NCI-H2196 treated with DMSO at 0.1 percent for 48 hours (cell line): ENCODE results near the gene SOS2.
"Not testable (repeated sequence)": the region's sequence is repeated elsewhere in the genome, so short reads cannot be mapped to it uniquely, and the experiment has no call there.

Experiments used
- DNase-seq: peaks from one replicate; lab custom pipeline; 2025; ENCODE audit not compliant: unreplicated experiment; lab: John Stamatoyannopoulos, UW

SOS2 gene

DNA sequence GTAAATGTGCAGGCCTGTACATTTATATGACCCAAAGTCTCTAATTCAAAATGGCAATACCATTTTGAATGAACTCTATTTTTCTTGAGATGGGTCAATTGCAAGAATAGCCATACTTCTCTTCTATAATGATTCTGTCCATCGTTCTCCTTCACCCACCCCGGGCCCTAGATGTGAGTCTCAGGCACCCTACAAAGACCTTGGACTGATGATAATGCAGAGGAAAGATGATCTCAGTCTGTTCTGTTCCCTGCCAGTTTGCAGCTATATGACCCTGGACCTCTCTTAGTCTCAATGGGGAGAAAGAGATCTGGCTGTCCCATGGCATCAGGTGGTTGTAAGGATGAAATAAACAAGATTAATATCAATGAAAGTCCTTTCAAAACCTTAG is 145.1 kb downstream of the SOS2 start:
- DNase-seq: no peak

DNA sequence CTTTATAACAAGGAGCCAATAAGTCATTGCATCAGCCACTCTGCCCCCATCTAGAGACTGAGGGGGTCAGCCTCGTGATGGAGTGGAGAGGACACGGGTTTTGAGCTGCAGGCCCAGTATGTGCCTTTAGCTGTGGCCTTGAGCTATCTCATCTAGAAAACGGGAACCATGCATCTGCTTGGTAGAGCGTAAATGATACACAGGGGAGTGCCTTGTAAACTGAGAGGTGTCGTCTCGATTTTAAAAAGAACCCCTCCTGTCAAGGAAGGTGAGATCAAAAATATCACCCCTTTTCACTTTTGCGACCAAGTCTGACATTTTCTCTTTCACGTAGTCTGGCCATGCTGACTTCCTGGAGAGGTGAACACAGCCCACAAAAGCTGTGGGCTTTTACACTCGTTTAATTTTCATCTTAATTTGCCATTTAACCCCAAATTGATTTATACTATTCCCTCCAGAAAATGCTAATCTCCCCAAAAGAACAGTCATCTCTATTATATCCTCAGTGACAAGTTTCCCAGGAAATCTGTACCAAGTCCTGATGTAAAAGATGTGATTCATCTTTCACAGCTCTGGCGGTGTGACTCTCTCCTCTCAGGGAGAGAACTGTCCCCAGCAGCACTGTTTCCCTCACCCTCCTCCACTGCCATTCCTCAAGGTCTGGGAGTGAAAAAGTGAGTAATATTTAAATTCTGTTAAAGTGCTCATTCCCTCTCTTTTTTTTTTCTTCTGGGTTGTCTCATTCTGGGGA is 145.6 kb downstream of the SOS2 start:
- DNase-seq: no peak

DNA sequence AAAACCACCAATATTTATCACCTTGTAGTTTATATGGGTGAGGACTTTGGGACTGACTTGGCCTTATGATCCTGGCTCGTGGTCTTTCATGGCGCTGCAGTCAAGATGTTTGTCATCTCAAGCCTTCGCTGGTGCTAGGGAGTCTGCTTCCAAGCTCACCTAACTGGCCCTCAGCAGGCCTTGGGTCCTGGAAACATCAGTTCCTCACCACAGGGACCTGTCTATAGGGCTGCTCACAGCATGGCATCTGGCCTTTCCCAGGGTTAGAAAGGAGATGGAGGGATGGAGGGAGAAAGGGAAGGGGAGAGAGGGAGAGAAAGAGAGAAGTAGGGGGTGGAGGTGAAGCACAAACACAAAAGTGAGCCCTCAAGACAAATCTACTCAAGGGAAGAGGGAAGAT is 146.7 kb downstream of the SOS2 start:
- DNase-seq: no peak

DNA sequence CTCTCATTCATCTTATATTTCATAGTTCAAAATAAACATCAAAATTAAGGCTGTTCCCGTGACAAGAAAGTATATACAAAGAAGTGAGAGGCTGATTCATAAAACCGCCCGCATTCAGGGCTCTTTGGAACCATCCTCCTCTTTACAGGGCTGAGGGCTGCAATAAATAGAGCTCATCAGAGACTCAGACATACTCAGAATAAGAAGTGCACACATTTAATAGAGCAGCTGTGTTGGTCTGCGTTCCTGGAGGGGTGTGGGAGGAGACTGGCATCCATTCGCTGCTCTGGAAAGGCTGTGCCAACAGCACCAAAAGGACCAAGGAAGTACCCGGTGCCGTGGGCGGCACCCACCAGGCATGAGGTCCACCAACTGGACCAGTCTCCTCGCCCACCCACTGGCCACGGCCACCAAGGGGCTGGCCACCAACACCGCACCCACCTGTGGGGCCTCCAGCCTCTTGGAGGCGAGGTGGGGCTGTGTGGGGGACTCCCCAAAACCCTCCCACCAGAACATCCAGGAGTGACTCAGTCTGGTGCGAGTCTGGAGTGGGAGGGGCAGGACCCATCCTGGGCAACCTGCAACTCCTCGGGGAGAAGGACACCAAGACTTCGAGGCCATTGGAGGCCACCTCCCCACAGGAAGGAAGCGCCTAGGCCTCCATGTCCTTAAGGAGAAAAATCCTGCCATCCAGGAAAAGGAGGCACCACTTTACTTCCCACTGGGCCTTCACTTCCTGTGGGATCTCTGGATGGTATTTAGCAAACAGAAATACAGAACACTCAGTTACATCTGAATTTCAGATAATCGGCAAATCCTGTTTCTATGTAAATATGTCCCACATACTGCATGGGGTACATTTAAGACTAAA is 147.7 kb downstream of the SOS2 start:
- DNase-seq: no peak

DNA sequence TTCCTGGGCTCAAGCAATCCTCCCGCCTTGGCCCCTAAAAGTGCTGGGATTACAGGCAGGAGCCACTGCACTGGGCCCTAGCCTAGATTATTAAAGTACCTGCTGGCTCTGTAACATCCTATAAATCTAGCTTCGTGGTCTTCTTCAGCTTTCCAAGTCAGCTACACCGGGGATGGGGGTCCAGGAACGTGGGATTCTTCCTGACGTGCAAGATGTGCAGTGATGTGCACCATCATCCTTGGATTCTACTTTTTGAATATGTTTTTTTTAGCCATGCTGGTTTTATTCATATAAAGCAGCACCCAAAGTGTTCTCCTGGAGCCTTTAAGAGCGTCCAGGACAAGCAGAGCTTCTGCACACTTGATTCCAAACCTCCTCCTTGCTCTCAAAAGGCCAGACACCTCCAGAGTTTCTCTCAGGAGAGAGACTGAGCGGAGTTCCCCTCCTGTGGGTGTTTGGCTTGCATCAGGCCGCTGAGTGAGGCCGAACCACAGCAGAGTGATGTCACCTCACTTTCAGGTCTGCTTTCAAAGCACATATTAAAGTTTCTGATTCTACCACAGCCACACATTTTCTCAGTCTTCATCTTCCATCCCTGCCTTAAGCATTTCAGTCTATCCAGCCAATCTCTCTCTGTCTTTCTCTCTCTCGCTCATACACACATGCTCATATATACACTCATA is 148.5 kb downstream of the SOS2 start:
- DNase-seq: no peak

DNA sequence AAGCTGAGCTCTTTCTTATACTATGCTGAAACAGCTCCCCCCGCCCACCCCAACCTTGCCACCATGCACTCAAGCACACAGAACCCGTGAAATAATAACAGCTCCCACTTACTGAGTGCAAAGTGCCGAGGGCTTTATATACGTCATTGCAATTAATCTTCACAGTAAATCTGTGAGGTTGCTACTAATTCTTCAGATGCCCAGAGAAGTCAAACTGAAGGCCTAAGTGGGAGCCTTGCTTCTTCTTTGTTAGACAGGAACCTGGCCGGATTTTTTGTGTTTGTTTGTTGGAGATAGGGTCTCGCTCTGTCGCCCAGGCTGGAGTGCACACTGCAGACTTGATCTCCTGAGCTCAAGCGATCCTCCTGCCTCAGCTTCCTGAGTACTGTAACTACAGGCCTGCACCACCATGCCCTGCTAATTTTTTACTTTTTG is 149.1 kb downstream of the SOS2 start:
- no peak for DNase-seq

DNA sequence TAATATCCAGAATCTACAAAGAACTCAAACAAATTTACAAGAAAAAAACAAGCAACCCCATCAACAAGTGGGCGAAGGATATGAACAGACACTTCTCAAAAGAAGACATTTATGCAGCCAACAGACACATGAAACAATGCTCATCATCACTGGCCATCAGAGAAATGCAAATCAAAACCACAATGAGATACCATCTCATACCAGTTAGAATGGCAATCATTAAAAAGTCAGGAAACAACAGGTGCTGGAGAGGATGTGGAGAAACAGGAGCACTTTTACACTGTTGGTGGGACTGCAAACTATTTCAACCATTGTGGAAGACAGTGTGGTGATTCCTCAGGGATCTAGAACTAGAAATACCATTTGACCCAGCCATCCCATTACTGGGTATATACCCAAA is 152.3 kb downstream of the SOS2 start:
- DNase-seq: not testable (repeated sequence)

DNA sequence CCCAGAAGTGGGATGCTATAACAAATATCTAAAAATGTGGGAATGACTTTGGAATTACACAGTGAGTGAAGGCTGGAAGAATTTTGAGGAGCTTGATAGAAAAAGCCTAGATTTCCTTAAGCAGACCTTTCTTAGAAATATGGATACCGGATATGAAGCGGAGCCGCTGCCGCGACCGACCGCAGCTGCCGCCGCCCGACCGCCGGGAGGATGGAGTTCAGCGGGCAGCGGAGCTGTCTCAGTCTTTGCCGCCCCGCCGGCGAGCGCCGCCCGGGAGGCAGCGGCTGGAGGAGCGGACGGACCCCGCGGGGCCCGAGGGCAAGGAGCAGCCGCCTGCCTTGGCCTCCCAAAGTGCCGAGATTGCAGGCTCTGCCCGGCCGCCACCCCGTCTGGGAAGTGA is 157.7 kb downstream of the SOS2 start:
- not testable (repeated sequence) for DNase-seq

DNA sequence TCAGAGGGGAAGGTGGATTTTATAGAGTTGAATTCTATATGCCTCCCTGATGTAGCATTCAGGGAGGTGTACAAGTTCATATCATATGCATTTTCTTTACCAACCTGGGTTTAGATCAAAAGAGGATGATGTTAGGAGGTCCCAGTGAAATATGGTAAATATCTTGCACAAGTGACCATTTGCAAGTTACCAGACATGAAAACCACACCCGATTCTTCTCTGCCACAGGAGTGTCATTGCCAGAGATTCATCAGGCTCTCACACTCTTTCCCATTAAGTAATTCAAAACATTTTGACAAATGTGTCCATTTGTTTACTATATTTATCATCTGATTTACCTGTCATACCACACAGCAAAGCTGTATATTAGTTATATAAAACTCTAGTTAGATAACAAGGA is 159.0 kb downstream of the SOS2 start:
- no peak for DNase-seq

DNA sequence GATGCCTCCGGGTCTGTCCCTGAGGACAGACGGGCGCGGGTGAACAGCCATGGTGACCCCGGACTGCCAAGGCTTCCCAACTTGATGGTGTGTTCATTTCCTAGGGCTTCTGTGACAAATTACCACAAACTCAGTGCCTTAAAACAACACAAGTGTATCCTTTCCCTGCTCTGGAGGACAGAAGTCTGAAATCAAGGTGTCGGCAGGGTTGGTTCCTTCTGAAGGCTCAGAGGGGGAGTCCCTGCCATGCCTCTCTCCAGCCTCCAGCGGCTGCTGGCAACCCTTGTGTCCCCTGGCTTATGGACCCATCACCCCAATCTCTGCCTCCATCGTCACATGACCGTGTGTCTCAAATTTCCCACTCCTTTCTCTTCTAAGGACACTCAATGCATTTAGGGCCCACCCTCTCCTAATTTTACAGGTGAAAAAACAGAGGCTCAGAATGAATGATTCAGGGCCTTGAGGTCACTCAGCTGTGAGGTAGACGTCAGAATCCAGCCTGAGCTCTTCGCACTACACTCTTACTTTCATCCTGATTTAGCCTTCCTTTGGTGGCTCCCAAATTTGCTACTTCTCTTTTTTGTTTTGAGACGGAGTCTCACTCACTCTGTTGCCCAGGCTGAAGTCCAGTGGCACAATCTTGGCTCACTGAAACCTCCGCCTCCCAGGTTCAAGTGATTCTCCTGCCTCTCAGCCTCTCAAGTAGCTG is 160.4 kb downstream of the SOS2 start:
- DNase-seq: no peak

DNA sequence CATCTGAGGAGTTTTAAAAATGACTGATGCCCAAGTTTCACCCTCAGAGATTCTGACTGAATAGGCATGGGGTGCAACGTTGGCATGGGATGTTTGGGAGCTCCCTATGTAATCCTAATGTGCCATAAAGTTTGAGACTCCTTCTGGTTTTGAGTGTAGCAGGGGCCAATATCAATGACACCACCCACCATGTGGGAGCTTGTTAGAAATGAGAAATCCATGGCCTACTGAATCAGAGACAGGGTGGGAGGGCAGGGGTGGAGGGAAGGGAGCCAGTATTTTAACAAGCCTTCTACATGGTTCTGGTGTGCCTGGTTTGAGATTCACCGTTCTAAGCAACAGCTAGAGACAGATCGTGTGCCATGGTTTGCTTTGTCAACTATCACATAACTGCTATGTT is 161.1 kb downstream of the SOS2 start:
- DNase-seq: no peak

DNA sequence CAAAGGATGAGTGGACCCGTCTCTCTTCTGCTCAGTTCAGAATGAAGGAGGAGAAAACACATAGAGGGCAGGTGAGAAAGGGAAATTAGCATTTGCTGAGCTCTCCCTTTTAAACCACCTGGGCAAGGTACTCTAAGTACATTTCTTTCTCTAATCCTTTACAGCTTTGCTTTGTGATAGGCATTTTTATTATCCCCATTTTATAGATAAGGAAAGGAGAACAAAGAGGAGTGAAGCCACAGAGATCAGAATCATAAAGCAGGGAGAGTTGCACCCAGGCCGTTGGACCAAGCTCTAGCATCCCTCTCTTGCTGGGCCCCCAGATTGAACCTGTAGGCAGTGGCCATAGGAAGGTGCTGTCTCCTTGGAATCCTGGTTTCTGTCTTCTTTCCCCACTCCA is 162.1 kb downstream of the SOS2 start:
- DNase-seq: no peak

DNA sequence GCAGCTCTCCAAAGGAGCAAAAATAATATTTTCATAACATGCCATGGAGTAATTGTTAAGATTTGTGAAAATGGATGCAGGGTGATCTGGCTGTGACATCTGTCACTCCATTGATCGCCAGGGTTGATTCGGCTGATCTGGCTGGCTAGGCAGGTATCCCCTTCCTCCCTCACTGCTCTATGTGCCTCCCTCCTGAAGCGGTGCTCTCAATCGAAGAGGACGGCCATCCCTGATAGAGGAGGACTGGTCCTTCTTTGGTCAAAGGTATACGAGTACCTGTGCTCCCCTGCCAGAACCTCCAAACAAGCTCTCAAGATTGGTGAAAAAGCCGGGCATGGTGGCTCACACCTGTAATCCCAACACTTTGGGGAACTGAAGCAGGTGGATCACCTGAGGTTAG is 162.9 kb downstream of the SOS2 start:
- DNase-seq: no peak

DNA sequence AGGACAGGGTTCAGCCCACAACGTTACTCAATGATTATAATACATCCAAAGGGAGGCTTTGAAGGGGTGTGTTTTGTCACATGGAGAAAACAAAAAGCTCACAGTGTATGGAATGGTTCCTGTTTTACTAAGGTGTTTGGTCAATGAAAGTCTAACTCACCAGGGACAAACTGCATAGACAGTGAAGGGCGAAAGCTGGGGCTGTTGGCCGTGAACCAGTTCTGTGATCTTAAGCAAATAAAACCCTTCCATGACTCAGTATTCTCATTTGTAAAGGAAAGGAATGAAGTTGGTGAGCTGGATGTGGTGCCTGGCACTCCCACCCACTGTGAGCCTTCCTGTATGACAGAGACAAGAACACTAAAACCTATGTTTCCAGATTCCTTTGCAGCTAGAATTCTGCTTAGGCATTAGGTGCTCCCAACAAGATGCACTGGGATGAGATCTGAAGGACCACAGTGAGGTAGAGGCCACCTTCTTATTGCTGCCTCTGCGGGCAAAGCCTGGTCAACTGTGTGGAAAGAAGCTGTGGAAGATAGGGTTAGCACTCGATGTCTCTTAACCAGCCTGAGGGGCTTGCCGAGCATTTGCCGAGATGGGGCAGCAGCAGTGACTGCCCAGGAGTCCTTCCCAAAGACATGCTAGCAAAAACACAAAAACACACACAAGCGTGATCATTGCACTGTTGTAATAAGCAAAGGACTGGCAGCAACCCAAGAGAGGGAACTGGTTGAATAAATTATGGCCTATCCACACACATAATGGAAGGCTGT is 163.5 kb downstream of the SOS2 start:
- no peak for DNase-seq
